ENCODE results near the gene SOD2.

DNA sequence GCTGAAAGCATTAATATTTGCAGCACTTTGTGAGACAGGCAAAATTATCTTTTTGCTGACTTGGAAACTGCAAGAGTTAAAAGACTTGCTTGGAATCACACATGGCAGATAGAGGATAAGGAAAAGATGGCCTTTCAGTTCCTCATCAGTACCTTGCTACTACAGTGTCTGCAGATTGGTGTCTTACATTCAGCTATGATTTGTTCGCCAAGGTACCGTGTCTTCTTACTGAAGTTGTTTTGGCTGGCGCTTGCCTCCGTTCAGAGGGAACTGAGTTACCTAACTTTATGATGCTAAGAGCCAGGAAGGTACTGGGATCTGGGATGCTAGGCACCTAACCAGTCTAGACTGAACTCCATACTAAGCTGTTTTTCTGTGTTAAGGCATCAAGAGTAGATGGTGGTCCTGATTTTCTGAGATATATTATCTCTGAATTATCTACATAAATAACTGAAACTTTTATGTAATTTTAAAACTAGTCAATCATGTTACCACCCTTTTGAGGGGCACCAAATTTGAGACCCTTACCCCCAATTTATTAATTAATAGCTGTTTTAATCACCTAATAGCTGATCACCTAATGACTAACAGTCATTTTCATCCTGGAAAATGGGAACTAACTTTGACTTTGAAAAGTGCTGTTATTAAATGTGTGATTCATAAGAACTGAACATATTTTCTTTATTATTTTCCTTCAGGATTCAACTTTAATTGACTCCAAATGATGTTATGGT, 36.7 kb upstream of the SOD2 start:
- TF ChIP-seq, protein P1, sequence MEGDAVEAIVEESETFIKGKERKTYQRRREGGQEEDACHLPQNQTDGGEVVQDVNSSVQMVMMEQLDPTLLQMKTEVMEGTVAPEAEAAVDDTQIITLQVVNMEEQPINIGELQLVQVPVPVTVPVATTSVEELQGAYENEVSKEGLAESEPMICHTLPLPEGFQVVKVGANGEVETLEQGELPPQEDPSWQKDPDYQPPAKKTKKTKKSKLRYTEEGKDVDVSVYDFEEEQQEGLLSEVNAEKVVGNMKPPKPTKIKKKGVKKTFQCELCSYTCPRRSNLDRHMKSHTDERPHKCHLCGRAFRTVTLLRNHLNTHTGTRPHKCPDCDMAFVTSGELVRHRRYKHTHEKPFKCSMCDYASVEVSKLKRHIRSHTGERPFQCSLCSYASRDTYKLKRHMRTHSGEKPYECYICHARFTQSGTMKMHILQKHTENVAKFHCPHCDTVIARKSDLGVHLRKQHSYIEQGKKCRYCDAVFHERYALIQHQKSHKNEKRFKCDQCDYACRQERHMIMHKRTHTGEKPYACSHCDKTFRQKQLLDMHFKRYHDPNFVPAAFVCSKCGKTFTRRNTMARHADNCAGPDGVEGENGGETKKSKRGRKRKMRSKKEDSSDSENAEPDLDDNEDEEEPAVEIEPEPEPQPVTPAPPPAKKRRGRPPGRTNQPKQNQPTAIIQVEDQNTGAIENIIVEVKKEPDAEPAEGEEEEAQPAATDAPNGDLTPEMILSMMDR (IDR thresholded peaks at IDR 0.05), result no peak
- TF ChIP-seq POLR2A (IDR thresholded peaks at IDR 0.05; ENCODE audit: low read depth), result no peak
- no peak for TF ChIP-seq POLR2AphosphoS5 (IDR thresholded peaks at IDR 0.05)
